DOHH2 (cell line): Measurements from ENCODE around the gene TBC1D26.
"Not testable (repeated sequence)": the region's sequence is repeated elsewhere in the genome, so short reads cannot be mapped to it uniquely, and the experiment has no call there.

Source experiments
- H3F3A ChIP-seq: fragments of 200-600 bp; sonication (generic), shearing (Covaris generic); 2 replicates; pipeline ENCODE4 v1.6.0; 2016; ENCODE audit warnings: antibody characterized with exemption, mild to moderate bottlenecking; ENCODE audit not compliant: control insufficient read depth, insufficient read depth
- H3K27ac ChIP-seq: fragments of 200-600 bp; sonication (generic); 2 replicates; pipeline ENCODE4 v1.5.1; 2014; ENCODE audit warnings: low read depth, mild to moderate bottlenecking, low read length, moderate library complexity
- H3K27me3 ChIP-seq: fragments of 200-600 bp; sonication (generic); 2 replicates; pipeline ENCODE4 v1.6.1; 2014; ENCODE audit warnings: mild to moderate bottlenecking, low read length, mixed read lengths; ENCODE audit not compliant: control insufficient read depth
- H3K36me3 ChIP-seq: fragments of 200-600 bp; sonication (generic); 2 replicates; pipeline ENCODE4 v1.6.1; 2014; ENCODE audit warnings: mild to moderate bottlenecking, low read length, moderate library complexity, mixed read lengths; ENCODE audit not compliant: control insufficient read depth
- H3K4me1 ChIP-seq: fragments of 200-600 bp; sonication (generic); 2 replicates; pipeline ENCODE4 v1.6.1; 2014; ENCODE audit warnings: mild to moderate bottlenecking, low read length, mixed read lengths; ENCODE audit not compliant: control insufficient read depth
- H3K4me2 ChIP-seq: fragments of 200-600 bp; sonication (generic); 2 replicates; pipeline ENCODE4 v1.6.0; 2014; ENCODE audit warnings: mild to moderate bottlenecking, low read length, moderate library complexity
- H3K4me3 ChIP-seq: fragments of 200-600 bp; sonication (generic); 2 replicates; pipeline ENCODE4 v1.5.1; 2014; ENCODE audit warnings: mild to moderate bottlenecking, low read length, mixed read lengths
- H3K79me2 ChIP-seq: fragments of 200-600 bp; sonication (generic); 2 replicates; pipeline ENCODE4 v1.6.1; 2014; ENCODE audit warnings: mild to moderate bottlenecking, low read length, mixed read lengths; ENCODE audit not compliant: control insufficient read depth
- H3K9me2 ChIP-seq: fragments of 200-600 bp; sonication (generic); replicated peaks from 2 replicates; pipeline ENCODE4 v1.6.1; 2014; ENCODE audit warnings: mild to moderate bottlenecking, low read length, mixed read lengths; ENCODE audit not compliant: control insufficient read depth
- H3K9me3 ChIP-seq: fragments of 200-600 bp; sonication (generic); 2 replicates; pipeline ENCODE4 v1.6.1; 2014; ENCODE audit warnings: antibody characterized with exemption, low read length, mixed read lengths; ENCODE audit not compliant: control insufficient read depth, insufficient read depth
- H4K20me1 ChIP-seq: fragments of 200-600 bp; sonication (generic); 2 replicates; pipeline ENCODE4 v1.6.0; 2014; ENCODE audit warnings: low read depth, mild to moderate bottlenecking, antibody characterized with exemption, low read length, moderate library complexity; ENCODE audit not compliant: control insufficient read depth, insufficient read depth
- EZH2phosphoT487 ChIP-seq: fragments of 200-600 bp; sonication (generic); IDR thresholded peaks from 2 replicates; pipeline ENCODE4 v1.6.1; 2017; ENCODE audit warnings: borderline replicate concordance, mild to moderate bottlenecking, antibody characterized with exemption, low read length, moderate library complexity, mixed read lengths
- TF ChIP-seq, protein P1 (sequence below): fragments of 200-600 bp; sonication (generic); IDR thresholded peaks from one replicate; pipeline ENCODE4 v1.5.1; 2014; ENCODE audit warnings: antibody characterized with exemption, mild to moderate bottlenecking, low read depth, low read length; ENCODE audit not compliant: poor library complexity, severe bottlenecking

Gene TBC1D26

GRCh38 chr17:15780188-15780587, 48.1 kb downstream of the TBC1D26 start:
- no peak overlapping the region for H3K4me3 ChIP-seq
- no peak overlapping the region for H3K27ac ChIP-seq
- H3K4me1 ChIP-seq, result no peaks in the 10 kb centered on the region
- H3F3A ChIP-seq, result no peaks in the 10 kb centered on the region
- no peaks in the 10 kb centered on the region for H3K79me2 ChIP-seq
- no peak overlapping the region for H3K4me2 ChIP-seq
- no peaks in the 10 kb centered on the region for H3K36me3 ChIP-seq
- no peaks in the 10 kb centered on the region for H3K9me2 ChIP-seq
- TF ChIP-seq, protein P1, sequence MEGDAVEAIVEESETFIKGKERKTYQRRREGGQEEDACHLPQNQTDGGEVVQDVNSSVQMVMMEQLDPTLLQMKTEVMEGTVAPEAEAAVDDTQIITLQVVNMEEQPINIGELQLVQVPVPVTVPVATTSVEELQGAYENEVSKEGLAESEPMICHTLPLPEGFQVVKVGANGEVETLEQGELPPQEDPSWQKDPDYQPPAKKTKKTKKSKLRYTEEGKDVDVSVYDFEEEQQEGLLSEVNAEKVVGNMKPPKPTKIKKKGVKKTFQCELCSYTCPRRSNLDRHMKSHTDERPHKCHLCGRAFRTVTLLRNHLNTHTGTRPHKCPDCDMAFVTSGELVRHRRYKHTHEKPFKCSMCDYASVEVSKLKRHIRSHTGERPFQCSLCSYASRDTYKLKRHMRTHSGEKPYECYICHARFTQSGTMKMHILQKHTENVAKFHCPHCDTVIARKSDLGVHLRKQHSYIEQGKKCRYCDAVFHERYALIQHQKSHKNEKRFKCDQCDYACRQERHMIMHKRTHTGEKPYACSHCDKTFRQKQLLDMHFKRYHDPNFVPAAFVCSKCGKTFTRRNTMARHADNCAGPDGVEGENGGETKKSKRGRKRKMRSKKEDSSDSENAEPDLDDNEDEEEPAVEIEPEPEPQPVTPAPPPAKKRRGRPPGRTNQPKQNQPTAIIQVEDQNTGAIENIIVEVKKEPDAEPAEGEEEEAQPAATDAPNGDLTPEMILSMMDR, result no peak
- no peak for TF ChIP-seq EZH2phosphoT487
- H3K27me3 ChIP-seq, result no peaks in the 10 kb centered on the region
- H3K9me3 ChIP-seq, result no peaks in the 10 kb centered on the region
- H4K20me1 ChIP-seq, result no peaks in the 10 kb centered on the region

DNA sequence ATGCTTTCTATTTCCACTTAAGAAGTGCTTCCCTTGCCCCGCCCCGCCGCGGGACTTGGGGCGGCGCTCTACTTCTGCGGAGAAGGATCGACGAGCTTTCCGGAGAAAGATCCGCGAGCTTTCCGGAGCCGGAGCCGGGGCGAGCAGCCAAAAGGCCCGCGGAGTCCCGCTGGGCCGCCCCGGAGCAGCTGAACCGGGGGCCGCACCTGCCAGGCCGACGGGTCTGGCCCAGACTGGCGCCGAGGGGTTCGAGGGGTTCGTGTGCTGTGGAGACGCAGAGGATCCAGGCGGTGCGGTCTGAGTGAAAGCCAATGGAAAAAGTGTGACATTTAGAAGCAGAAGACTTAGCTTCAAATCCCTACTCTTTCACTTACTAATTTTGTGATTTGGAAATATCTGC, 50.8 kb downstream of the TBC1D26 start:
- Histone ChIP-seq H3F3A (no peaks in the 10 kb centered on the region), H3K36me3 (no peaks in the 10 kb centered on the region), H4K20me1 (no peaks in the 10 kb centered on the region), H3K27ac (no peak overlapping the region), H3K9me3 (no peaks in the 10 kb centered on the region), H3K79me2 (no peaks in the 10 kb centered on the region), H3K4me2 (no peak overlapping the region), H3K4me3 (no peak overlapping the region), H3K4me1 (no peaks in the 10 kb centered on the region), H3K9me2 (no peaks in the 10 kb centered on the region), H3K27me3 (no peaks in the 10 kb centered on the region)
- TF ChIP-seq, protein P1, result no peak
- no peak for TF ChIP-seq EZH2phosphoT487

- no peak overlapping the region for H3K27ac ChIP-seq
- no peaks in the 10 kb centered on the region for H3K27me3 ChIP-seq
- H3K9me2 ChIP-seq, result no peaks in the 10 kb centered on the region
- no peaks in the 10 kb centered on the region for H3K36me3 ChIP-seq
- H3K9me3 ChIP-seq, result no peaks in the 10 kb centered on the region
- no peak overlapping the region for H3K4me3 ChIP-seq
- H3K4me1 ChIP-seq, result no peaks in the 10 kb centered on the region
- TF ChIP-seq EZH2phosphoT487, result no peak
- no peaks in the 10 kb centered on the region for H3F3A ChIP-seq
- no peaks in the 10 kb centered on the region for H4K20me1 ChIP-seq
- no peaks in the 10 kb centered on the region for H3K79me2 ChIP-seq
- H3K4me2 ChIP-seq, result no peak overlapping the region
These were observed 51.4 kb downstream of the TBC1D26 start for GRCh38 chr17:15783461-15783860.

- H3K36me3 ChIP-seq, H3K4me1 ChIP-seq, H3K79me2 ChIP-seq, H4K20me1 ChIP-seq, H3K9me2 ChIP-seq, H3K4me2 ChIP-seq, H3F3A ChIP-seq, H3K27me3 ChIP-seq, H3K4me3 ChIP-seq, H3K27ac ChIP-seq, H3K9me3 ChIP-seq: not testable (repeated sequence)
These were observed 52.3 kb downstream of the TBC1D26 start for GRCh38 chr17:15784351-15784750.

DNA sequence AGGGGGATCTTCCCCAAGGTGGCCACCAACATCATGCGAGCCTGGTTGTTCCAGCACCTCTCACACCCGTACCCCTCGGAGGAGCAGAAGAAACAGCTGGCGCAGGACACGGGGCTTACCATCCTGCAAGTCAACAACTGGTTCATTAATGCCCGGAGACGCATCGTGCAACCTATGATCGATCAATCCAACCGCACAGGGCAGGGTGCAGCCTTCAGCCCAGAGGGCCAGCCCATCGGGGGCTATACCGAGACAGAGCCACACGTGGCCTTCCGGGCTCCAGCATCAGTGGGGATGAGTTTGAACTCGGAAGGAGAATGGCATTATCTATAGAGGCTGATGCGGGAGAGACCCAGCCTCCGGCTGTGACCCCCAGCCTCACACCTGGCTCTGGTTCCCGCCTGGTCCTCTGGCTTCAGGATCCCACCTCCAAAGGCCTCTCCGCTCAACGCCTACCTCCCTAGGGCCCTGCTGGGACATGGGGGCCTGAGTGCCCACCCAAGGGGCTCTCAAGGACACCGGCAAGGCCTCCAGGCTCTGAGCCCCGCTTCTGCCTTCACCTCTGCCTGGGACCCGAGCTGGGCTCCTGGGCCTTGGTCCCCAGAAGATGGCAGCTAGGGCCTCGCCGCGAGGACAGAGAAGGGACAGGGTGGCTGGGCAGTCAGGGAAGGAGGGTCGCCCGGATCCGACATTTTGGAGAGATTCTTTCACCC, 55.4 kb downstream of the TBC1D26 start:
- not testable (repeated sequence) for H3K36me3 ChIP-seq, H3K27ac ChIP-seq, H3F3A ChIP-seq, H3K4me3 ChIP-seq, H3K79me2 ChIP-seq, H4K20me1 ChIP-seq, H3K27me3 ChIP-seq, H3K4me2 ChIP-seq, H3K4me1 ChIP-seq, H3K9me2 ChIP-seq, H3K9me3 ChIP-seq

GRCh38 chr17:15788365-15788764, 56.3 kb downstream of the TBC1D26 start:
- H3K9me2 ChIP-seq, H3K36me3 ChIP-seq, H3K4me2 ChIP-seq, H3K27me3 ChIP-seq, H3F3A ChIP-seq, H3K27ac ChIP-seq, H3K9me3 ChIP-seq, H3K4me1 ChIP-seq, H3K79me2 ChIP-seq, H4K20me1 ChIP-seq, H3K4me3 ChIP-seq: not testable (repeated sequence)
